Bone marrow (tissue), 2 donors: Measurements from ENCODE around the gene HYAL4.
"Not testable (repeated sequence)": the region's sequence is repeated elsewhere in the genome, so short reads cannot be mapped to it uniquely, and the experiment has no call there.

ENCODE experiments used
- DNase-seq, 2 donors: peaks; one replicate each; lab custom pipeline; 2025; lab: John Stamatoyannopoulos, UW

HYAL4 gene

GRCh38 chr7:123847868-123848267 is 2.9 kb downstream of the HYAL4 start:
- no peak for DNase-seq

GRCh38 chr7:123849855-123850254 is 4.9 kb downstream of the HYAL4 start:
- no peak for DNase-seq

DNA sequence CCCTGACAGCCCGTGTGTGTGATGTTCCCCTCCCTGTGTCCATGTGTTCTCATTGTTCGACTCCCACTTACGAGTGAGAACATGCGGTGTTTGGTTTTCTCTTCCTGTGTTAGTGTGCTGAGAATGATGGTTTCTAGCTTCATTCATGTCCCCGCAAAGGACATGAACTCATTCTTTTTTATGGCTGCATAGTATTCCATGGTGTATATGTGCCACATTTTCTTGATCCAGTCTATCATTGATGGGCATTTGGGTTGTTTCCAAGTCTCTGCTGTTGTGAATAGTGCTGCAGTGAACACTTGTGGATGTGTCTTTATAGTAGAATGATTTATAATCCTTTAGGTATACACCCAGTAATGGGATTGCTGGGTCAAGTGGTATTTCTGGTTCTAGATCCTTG is 6.4 kb downstream of the HYAL4 start:
- DNase-seq: not testable (repeated sequence)

GRCh38 chr7:123854291-123854690 is 9.3 kb downstream of the HYAL4 start:
- DNase-seq: not testable (repeated sequence)

- not testable (repeated sequence) for DNase-seq
Observed at GRCh38 chr7:123856428-123856827, 11.5 kb downstream of the HYAL4 start.

DNA sequence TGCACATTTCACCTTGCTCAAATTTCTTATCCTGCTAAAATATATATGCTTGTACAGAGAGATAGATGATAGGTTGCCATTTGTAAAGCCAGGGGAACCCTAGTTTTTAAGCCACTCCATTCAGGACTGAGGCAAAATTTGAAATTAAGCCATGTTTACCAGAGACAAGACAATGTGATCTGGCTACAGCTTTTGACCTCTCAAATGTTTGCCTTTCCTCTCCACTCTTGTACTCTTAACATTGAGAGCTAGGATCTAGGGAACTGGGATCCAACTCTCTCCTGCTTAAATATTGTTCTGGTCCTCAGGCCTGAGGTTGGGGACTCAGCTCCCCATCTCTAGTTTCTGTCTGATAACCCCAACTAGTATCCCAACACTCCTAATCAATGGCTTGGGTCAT is 15.9 kb downstream of the HYAL4 start:
- DNase-seq: no peak

DNA sequence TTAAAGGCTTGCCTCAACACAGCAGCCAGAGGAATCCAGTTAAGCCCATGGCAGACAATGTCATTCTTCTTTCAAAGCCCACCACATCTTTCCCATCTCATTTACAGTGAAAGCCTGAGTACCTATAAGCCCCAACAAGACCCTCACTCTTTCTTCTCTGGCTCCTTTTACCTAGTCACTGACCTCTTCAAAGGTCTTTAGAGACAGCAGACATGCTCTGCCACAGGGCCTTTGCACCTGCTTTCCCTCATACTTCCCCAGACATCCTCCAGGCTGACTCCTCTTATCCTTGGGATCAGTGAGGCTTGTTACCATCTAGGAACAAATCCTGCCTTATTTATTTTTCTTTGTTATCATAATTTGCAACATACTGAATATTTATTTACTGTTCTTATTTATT is 17.8 kb downstream of the HYAL4 start:
- no peak for DNase-seq

DNA sequence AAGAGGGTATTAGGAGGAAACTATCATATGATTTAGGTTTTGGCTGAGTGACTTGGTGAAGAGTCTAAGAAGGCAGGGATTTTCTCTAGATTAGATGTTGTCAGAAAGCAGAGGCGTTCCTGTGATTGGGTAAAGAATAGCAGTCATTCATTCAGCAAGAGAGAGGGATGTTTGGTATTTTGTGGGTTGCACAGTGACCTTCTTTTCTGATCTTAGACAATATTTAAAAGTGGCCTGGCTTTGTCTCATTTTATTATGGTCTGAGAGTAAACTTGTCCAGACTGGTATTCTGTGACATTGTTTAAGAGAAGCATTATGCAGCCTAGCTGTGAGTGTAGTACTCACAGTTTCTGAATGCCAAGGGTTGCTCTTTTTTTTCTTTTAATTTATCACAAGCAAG is 18.5 kb downstream of the HYAL4 start:
- no peak for DNase-seq

GRCh38 chr7:123864012-123864411 is 19.0 kb downstream of the HYAL4 start:
- DNase-seq: no peak

DNA sequence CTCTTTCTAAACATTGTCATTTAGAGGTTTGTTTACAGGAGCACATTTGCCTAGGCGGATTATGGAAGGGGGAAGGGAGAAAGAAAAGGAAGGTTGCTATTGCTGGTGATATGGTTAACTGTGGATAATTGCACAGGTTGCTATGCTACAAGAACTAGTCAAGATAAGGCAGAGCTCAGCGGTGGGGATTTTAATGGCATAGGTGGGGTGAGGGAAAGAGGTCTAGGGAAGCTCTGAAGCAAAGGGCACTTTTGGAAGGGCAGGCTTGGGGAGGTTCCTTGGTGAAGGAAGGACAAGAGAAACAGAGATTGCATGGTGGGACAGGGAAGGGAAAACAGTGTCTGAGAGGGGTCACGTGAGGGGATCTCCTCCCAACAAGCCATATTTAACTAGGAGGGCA is 19.5 kb downstream of the HYAL4 start:
- no peak for DNase-seq

GRCh38 chr7:123864966-123865365 is 20.0 kb downstream of the HYAL4 start:
- no peak for DNase-seq

DNA sequence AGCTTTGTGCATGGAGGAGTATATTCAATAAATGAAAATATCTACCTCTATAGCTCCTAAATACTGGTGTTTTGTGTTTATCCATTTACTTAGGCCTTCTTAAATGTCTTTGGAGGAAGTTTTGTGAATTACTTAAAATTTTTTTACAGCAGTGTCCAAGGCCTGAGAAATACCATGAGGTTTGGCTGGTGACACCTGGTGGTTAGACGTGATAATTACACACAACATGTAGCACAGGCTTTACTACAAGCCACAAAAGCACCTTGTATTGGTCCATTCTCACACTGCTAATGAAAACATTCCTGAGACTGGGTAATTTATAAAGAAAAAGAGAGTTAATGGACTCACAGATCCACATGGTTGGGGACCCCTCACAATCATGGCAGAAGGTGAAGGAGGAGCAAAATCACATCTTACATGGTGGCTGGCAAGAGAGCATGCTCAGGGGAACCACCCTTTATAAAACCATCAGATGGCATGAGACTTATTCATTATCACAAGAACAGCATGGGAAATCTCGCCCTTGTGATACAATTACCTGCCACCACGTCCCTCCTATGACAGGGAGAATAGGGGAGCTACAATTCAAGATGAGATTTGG is 20.6 kb downstream of the HYAL4 start:
- no peak for DNase-seq

DNA sequence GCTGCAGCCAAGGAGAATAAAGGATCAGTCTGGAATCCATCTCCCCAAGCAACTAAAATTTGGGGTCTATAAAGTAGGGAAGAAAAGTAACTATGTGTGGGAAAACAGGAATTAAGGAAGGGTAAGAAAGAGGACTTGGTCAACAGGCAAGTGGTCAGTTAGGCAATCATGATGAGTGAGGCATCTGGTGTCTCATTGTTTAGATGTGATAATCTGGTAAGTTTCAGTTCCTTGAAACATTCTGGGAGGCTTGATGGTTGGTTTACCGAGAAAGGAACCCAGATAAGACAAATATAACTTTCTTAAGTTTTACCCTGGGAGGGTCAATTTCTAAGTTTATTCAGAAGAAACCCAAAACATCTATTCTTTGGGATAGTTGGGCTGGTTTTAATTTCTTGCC is 22.3 kb downstream of the HYAL4 start:
- no peak for DNase-seq

GRCh38 chr7:123871998-123872867 is 27.3 kb downstream of the HYAL4 start:
- no peak for DNase-seq

DNA sequence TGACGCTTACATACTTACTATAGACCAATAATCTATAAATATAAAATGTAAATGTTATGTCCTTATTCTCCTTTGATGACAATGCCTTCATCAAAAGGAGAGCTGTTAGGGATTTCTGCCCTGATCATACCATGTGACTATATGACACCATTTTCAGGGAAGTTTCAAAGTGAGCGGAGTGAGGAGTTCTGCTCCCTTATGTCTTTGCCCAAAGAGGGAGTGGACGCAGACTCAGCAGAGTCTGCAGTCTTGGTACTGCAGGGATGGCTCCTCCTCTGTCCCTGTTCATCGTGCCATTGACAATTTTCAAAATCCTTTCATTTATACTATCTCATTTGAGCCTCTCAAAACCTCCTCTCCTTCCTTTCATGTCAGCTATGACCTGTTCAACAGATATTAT is 27.9 kb downstream of the HYAL4 start:
- no peak for DNase-seq

GRCh38 chr7:123876557-123877256 is 31.7 kb downstream of the HYAL4 start:
- no peak for DNase-seq

- no peak for DNase-seq
Observed at GRCh38 chr7:123879628-123880027, 34.7 kb downstream of the HYAL4 start.

DNA sequence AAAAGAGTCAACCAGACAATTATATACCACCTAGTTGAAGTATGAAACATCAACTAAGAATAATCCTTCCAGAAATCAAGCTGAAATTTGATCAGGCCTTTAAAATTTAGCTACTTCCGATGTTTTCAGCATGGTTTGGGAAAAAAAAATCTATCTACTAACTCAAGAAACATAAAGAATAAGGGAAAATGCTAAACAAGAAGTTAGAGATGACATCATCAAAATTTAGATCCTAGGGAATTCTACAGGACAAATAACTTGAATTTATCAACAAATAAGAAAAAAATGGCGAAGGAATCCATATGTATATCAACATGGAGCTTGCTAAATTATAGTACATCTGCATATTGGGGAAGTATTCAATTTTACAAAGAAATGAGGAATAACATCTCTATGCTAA is 36.3 kb downstream of the HYAL4 start:
- DNase-seq: no peak

DNA sequence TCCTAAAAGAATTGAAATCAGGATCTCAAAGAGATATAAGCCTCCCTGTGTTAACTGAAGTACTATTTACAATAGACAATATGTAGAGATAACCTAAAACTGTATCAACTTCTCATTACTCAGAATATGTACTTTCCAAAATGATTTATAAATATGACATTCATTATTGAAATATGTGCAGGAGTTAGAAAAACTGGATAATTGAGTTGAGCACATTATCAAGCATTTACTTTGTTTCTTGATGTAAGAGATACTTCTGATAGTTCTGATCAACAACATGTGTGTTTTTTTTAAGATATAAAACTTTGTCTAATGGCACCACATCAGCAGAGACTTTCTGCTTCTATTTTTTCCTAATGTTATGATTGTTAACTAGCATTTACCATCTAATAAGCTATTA is 38.2 kb downstream of the HYAL4 start:
- DNase-seq: no peak

DNA sequence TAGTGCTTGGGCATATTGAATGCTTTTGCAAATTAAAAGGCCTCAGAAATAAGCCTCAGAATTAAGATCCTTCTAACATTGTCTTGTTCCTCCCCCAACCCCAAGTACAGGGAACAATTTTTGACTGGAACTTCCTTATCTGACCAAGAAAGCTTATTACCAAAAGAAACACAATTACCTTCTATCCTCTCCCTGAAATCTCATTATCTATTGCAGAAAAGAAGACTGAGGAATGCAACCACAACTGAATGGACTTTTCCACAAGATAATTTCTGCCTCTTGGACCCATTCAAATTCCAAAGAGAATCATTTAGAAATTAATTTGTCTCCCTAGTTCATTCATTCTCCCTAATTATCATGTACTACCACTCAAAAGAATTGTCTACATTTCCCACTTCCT is 43.2 kb downstream of the HYAL4 start:
- no peak for DNase-seq

DNA sequence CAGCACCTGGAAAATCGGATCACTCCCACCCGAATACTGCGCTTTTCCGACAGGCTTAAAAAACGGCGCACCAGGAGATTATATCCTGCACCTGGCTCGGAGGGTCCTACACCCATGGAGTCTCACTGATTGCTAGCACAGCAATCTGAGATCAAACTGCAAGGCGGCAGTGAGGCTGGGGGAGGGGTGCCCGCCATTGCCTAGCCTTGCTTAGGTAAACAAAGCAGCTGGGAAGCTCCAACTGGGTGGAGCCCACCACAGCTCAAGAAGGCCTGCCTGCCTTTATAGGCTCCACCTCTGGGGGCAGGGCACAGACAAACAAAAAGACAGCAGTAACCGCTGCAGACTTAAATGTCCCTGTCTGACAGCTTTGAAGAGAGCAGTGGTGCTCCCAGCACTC is 49.8 kb downstream of the HYAL4 start:
- DNase-seq: not testable (repeated sequence)

GRCh38 chr7:123901101-123901500 is 56.1 kb downstream of the HYAL4 start:
- no peak for DNase-seq

- DNase-seq: no peak
Observed at GRCh38 chr7:123905714-123906113, 60.7 kb downstream of the HYAL4 start.
